Stomach (tissue), 4 donors: Measurements from ENCODE around the gene FAXDC2.

Experiments used
- CTCF ChIP-seq, 7 experiments: fragments of 450-650 bp in 4 of 7; fragments of 200-600 bp in 3 of 7; sonication (generic) in 3 of 7; IDR thresholded peaks; one replicate each; pipeline ENCODE4 v1.5.1; 2016 to 2019; ENCODE audit warnings: antibody characterized with exemption in 7 of 7, control low read depth in 2 of 7, mild to moderate bottlenecking in 1 of 7
- EP300 ChIP-seq: sonication (generic); formaldehyde crosslinking; IDR thresholded peaks from one replicate; pipeline ENCODE4 v1.6.1; 2017; ENCODE audit warnings: antibody characterized with exemption
- POLR2A ChIP-seq, 4 donors: fragments of 450-650 bp; IDR thresholded peaks; one replicate each; pipeline ENCODE4 v1.6.1; 2016; ENCODE audit warnings: antibody characterized with exemption in 4 of 4, control low read depth in 2 of 4, mild to moderate bottlenecking in 1 of 4, moderate library complexity in 1 of 4

- no peak for TF ChIP-seq CTCF (IDR thresholded peaks at IDR 0.05)
- TF ChIP-seq POLR2A (IDR thresholded peaks at IDR 0.05): no peak
- TF ChIP-seq EP300: no peak
Measured at GRCh38 chr5:154829181-154829588, 21.2 kb downstream of the FAXDC2 start.
